Muscle layer of duodenum (tissue), 2 donors: Measurements from ENCODE around the gene ZNF76.

Source experiments
- H3K27ac ChIP-seq: one replicate; pipeline ENCODE4 v1.7.0; 2013; ENCODE audit warnings: mild to moderate bottlenecking, low read length
- H3K27me3 ChIP-seq: one replicate; pipeline ENCODE4 v1.7.0; 2013; ENCODE audit warnings: low read depth, mild to moderate bottlenecking, control low read depth, low read length
- H3K36me3 ChIP-seq, 2 donors: one replicate each; pipeline ENCODE4 v1.7.0; 2013; ENCODE audit warnings: low read length in 2 of 2, control low read depth in 1 of 2, mild to moderate bottlenecking in 1 of 2; ENCODE audit not compliant: insufficient read depth in 2 of 2, control insufficient read depth in 1 of 2
- H3K4me1 ChIP-seq, 2 donors: one replicate each; pipeline ENCODE4 v1.7.0; 2013; ENCODE audit warnings: low read length in 2 of 2, mild to moderate bottlenecking in 2 of 2, control low read depth in 1 of 2, moderate library complexity in 1 of 2; ENCODE audit not compliant: insufficient read depth in 2 of 2, control insufficient read depth in 1 of 2
- H3K4me3 ChIP-seq, 2 donors: one replicate each; pipeline ENCODE4 v1.7.0; 2013; ENCODE audit warnings: low read length in 2 of 2, low read depth in 1 of 2, mild to moderate bottlenecking in 1 of 2
- H3K9me3 ChIP-seq, 2 donors: one replicate each; pipeline ENCODE4 v1.7.0; 2013; ENCODE audit warnings: low read length in 2 of 2, control low read depth in 1 of 2, mild to moderate bottlenecking in 1 of 2; ENCODE audit not compliant: control insufficient read depth in 1 of 2
- donor health status: healthy.

Gene ZNF76

GRCh38 chr6:35343092-35343834 lies 83.7 kb downstream of the ZNF76 start:
- Histone ChIP-seq H3K27ac (peak overlapping the region; percentile 52), H3K9me3 (no peaks in the 10 kb centered on the region), H3K4me3 (peak overlapping the region; percentile 62 to 66), H3K36me3 (peaks cover 0 to 14% of the 10 kb centered on the region in 2 donors), H3K4me1 (peaks cover 6 to 15% of the 10 kb centered on the region in 2 donors), H3K27me3 (no peaks in the 10 kb centered on the region)

- Histone ChIP-seq H3K27ac (peak overlapping the region; percentile 52), H3K36me3 (peaks cover 0 to 19% of the 10 kb centered on the region in 2 donors), H3K4me1 (peaks cover 10 to 20% of the 10 kb centered on the region in 2 donors), H3K9me3 (no peaks in the 10 kb centered on the region), H3K4me3 (peak overlapping the region; percentile 62 to 66), H3K27me3 (no peaks in the 10 kb centered on the region)
These were observed 84.5 kb downstream of the ZNF76 start for GRCh38 chr6:35343835-35344550.
